ENCODE results near the gene NMT2.

The NMT2 gene

DNA sequence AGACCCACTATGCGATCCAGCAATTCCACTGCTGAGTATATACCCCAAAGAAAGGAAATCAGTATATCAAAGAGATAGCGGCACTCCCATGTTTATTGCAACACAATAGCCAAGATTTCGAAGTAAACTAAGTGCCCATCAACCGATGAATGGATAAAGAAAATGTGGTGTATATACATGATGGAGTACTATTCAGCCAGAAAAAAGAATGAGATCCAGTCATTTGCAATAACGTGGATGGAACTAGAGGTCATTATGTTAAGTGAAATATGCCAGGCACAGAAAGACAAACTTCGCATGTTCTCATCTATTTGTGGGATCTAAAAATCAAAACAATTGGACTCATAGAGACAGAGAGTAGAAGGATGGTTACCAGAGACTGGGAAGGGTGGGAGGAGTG lies 7.1 kb upstream of the NMT2 start:
- no peak for DNase-seq (ENCODE audit: insufficient read length)
- no peak for FAIRE-seq

DNA sequence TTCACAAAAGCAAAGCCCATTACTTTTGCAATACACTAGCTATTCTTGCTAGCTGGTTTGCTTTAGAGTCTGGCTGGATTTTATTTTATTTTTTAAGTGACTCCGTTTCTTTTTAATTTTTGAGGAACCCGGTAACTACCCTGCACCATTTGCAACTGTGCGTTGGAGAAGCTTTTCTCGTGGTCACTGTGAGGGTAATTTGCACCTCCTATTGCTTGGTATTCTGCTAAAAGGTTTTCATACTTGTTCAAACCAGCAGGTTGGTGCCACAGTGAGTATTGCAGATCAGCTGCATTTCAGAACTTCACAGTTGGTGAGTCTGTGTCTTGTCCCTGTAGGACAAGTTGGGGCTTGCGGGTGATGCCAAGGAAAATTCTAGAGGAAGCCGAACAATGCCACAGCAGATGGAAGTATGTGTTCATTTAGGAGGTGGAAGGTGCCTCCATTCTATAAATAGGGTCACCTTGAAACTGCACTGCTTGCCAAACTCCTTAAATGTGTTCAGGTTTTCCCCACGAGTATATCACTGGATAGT lies 3.9 kb upstream of the NMT2 start:
- no peak for TF ChIP-seq TAF1 (IDR thresholded peaks at IDR 0.05; ENCODE audit: borderline replicate concordance, low read depth, low read length)
- no peak for TF ChIP-seq POLR2AphosphoS5 (IDR thresholded peaks at IDR 0.05; ENCODE audit: low read depth, low read length)
- no peak for TF ChIP-seq POLR2A (IDR thresholded peaks at IDR 0.05; ENCODE audit: low read depth, low read length)
- DNase-seq (ENCODE audit: insufficient read length) (no peak), FAIRE-seq (no peak)

More for the DNA sequence above, 7.1 kb upstream of the NMT2 start:
- no peak for TF ChIP-seq POLR2A (IDR thresholded peaks at IDR 0.05; ENCODE audit: low read depth, low read length)
- TF ChIP-seq POLR2AphosphoS5 (IDR thresholded peaks at IDR 0.05; ENCODE audit: low read depth, low read length) = no peak
- no peak for TF ChIP-seq TAF1 (IDR thresholded peaks at IDR 0.05; ENCODE audit: borderline replicate concordance, low read depth, low read length)

DNA sequence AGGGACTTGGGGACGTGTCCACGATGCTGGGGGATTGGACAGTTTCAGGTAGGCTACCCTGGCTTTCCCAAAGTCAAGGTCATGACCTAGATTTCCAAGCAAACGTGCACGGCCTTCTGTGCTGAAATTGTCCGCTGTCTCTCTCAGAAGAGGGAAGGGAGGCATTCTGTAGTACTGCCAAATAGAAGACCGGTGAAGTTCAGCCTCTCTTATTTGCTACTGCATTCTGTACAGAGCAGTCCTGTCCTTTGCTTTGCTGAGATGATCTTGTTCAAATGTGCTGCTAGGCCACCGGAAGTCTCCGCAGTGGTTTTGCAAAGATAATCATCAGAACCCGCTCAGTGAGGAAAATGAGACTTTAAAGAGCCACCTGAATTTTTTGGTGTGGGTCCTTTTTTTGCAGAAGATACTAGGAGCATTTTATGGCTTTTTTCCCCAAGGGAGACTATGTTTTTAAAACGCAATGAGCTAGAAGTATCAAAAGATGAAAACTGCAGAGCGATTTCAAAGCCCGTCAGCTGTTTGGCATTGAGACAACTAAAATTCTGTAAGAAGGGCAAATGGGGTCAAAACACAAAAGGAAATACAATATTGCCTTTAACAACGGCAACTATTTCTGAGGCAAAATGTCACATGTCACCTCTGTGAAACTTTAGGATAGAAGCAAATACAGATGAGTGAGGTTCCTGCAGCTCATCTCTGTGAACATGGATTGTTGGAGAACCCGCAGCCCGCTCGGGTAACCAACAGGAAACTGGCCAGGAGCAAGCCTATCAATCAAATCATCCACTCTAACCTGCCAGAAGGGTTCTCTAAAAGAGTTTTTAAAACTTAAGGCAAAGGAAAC lies 1.3 kb upstream of the NMT2 start:
- no peak for FAIRE-seq
- no peak for TF ChIP-seq POLR2A (IDR thresholded peaks at IDR 0.05; ENCODE audit: low read depth, low read length)
- TF ChIP-seq POLR2AphosphoS5 (IDR thresholded peaks at IDR 0.05; ENCODE audit: low read depth, low read length) = no peak
- TF ChIP-seq TAF1 (IDR thresholded peaks at IDR 0.05; ENCODE audit: borderline replicate concordance, low read depth, low read length) = no peak
- no peak for DNase-seq (ENCODE audit: insufficient read length)

DNA sequence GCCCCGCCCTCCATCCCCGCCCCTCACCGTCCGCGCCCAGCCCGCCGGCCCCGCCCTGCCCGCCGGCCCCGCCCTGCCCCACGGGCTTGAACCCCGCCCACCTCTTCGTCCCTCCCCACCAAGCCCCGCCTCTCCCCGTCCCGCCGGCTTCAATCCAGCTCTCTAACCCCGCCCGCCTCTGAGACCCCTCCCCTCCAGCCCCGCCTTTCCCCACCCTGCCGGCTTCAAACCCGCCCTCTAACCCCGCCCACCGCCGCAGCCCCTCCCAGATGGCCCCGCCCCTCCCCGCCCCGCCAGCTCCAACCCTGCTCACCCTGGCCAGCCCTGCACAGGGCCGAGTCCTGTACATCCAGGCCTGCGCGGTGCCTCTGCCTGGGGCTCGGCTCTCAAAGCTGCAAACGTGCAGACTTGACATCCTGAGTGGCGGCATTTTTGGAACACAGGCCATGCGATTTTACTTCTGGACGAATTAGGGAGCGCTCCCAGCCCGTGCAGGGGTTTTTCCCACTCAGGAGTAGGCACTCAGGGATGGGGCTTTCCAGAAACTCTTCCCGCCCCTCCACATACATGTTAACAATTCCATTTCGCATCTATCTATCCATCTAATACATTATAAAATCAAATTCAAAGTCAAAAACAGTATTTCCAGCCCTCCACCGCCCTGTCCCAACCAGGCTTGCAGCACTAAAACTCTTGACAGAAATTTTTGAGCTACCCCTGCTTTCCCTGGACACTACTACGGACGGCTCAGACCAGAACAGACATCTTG lies 477 bp upstream of the NMT2 start:
- TF ChIP-seq POLR2AphosphoS5 (IDR thresholded peaks at IDR 0.05; ENCODE audit: low read depth, low read length) (no peak), POLR2A (IDR thresholded peaks at IDR 0.05; ENCODE audit: low read depth, low read length) (no peak), TAF1 (IDR thresholded peaks at IDR 0.05; ENCODE audit: borderline replicate concordance, low read depth, low read length) (no peak)
- peak; percentile 84 for DNase-seq (ENCODE audit: insufficient read length)
- FAIRE-seq = peak; percentile 94

DNA sequence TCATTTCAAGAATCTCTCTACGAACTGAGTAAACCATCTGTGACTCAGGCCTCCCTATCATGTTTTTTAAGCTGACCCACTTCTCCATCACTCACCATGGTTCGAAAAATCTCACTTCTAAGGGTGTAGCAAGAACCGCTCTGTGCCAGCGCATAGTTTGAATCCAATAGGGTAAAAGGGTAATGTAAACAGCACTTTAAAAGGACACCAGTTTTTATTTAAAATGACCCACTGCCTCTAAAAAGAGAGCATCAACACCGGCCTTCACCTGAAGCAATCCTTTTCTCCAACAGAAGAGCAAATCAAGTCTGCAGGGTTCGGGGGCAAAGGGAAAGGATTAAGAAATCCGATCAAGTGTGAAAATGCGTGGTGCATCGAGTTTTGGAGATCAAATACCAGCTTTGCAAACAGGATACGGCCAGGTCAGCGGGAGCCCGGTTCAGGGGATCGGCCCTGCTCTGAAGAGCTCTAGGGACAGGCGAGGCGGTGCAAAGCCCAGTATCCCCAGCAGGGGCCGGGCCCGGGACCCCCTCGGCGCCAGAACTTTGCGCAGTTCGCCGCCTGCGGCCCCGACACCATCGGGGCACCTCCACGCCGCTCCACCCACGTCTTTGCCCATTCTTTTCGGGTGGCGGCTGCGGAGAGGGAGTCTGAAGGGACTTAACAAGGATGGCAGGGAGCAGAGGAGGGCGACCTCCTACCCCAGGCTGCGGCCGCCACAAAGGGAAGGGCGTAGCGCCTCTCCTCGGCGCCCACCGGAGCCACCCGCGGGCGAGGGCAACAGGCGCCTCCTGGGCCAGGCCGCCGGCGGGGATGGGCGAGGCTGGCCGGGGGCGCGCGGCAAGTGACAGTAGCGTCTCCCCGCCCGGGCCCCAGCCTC lies 842 bp downstream of the NMT2 start:
- DNase-seq (ENCODE audit: insufficient read length) (peak; percentile 34), FAIRE-seq (peak; percentile 75)
- TF ChIP-seq POLR2AphosphoS5 (IDR thresholded peaks at IDR 0.05; ENCODE audit: low read depth, low read length) (no peak), TAF1 (IDR thresholded peaks at IDR 0.05; ENCODE audit: borderline replicate concordance, low read depth, low read length) (no peak), POLR2A (IDR thresholded peaks at IDR 0.05; ENCODE audit: low read depth, low read length) (no peak)

DNA sequence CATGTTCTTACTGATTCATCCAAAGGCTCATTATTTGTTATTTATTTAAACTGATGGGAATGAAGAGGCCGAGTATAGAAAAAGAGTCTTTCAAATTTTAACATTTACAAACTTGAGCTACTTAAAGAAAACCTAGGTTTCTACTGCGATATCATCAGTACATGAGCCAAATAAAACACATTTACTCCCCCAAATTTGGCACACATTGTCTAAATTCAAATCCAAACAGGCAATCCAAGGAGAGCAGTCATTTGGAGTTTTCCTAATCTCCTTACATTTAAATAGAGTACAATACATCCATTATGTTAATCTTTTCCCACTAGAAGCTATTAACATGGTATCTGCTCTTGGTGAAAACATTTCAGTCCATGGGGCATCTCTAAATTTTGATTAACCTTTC lies 2.2 kb downstream of the NMT2 start:
- TF ChIP-seq POLR2AphosphoS5 (IDR thresholded peaks at IDR 0.05; ENCODE audit: low read depth, low read length) (no peak), POLR2A (IDR thresholded peaks at IDR 0.05; ENCODE audit: low read depth, low read length) (no peak), TAF1 (IDR thresholded peaks at IDR 0.05; ENCODE audit: borderline replicate concordance, low read depth, low read length) (no peak)
- FAIRE-seq (no peak), DNase-seq (ENCODE audit: insufficient read length) (no peak)

DNA sequence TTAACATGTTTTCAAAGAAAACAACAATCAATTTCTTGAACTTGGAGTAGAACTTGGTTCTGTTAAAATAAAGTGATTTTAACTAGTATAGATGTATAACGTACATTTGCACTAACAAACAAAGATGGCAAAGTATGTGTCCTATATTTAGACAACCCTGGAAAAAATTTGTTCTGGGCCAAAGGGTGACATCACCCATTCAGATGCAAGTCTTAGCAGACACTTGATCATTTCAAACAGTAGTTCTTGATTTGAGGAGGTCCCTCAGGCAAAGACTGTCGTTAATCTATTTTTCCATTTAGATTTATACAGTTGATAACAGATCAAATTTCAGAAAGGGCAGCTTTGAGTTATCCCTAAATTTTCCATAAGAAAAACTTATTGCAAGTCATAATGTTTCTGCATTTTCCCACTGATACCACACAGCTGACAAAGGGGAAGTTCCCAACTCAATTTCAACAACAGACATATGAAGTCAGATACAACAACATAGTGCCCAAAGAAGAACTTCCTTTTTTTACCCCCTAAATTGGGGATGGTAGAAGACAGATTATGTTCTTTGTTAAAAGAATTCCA lies 5.2 kb downstream of the NMT2 start:
- DNase-seq (ENCODE audit: insufficient read length) (no peak), FAIRE-seq (no peak)
- TF ChIP-seq POLR2A (IDR thresholded peaks at IDR 0.05; ENCODE audit: low read depth, low read length) (no peak), TAF1 (IDR thresholded peaks at IDR 0.05; ENCODE audit: borderline replicate concordance, low read depth, low read length) (no peak), POLR2AphosphoS5 (IDR thresholded peaks at IDR 0.05; ENCODE audit: low read depth, low read length) (no peak)

DNA sequence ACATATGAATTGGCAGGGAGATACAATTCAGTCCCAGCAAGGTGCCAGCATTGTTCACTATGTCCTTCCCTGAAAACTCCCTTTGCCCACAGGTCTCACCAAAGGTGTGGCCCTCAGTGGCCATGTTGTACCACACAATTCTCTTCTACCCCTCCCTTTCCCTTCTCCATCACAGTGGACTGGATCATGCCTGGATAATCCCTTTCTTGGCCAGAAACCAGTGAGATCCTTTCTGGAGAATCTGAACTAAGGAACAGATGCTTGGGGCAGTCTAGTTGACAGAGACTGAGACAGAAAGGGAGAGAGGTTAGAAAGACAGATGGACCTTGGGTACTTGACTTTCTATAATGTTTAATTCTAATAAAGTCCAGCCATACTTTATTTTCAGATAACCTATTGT lies 9.5 kb downstream of the NMT2 start:
- no peak for FAIRE-seq
- TF ChIP-seq POLR2AphosphoS5 (IDR thresholded peaks at IDR 0.05; ENCODE audit: low read depth, low read length) = no peak
- TF ChIP-seq POLR2A (IDR thresholded peaks at IDR 0.05; ENCODE audit: low read depth, low read length) = no peak
- no peak for TF ChIP-seq TAF1 (IDR thresholded peaks at IDR 0.05; ENCODE audit: borderline replicate concordance, low read depth, low read length)
- no peak for DNase-seq (ENCODE audit: insufficient read length)

DNA sequence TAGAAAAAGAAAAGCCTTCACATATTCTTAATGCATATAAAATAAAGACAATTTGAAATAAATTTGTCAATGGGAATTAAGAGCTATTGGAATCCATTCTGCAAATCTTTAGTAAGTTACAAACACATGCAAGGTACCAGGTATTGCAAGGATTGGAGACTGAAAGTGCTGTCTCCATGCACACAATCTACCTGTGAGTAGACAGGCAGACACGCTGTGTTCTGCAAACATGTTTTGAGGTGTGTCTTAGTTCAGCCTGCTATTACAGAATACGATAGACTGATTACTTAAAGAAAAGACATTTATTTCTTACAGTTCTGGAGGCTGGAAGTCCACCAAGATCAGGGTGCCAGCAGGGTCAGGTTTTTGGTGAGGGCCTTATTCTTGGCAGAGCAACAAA lies 10.0 kb downstream of the NMT2 start:
- DNase-seq (ENCODE audit: insufficient read length) = no peak
- no peak for TF ChIP-seq TAF1 (IDR thresholded peaks at IDR 0.05; ENCODE audit: borderline replicate concordance, low read depth, low read length)
- no peak for TF ChIP-seq POLR2A (IDR thresholded peaks at IDR 0.05; ENCODE audit: low read depth, low read length)
- TF ChIP-seq POLR2AphosphoS5 (IDR thresholded peaks at IDR 0.05; ENCODE audit: low read depth, low read length) = no peak
- no peak for FAIRE-seq

DNA sequence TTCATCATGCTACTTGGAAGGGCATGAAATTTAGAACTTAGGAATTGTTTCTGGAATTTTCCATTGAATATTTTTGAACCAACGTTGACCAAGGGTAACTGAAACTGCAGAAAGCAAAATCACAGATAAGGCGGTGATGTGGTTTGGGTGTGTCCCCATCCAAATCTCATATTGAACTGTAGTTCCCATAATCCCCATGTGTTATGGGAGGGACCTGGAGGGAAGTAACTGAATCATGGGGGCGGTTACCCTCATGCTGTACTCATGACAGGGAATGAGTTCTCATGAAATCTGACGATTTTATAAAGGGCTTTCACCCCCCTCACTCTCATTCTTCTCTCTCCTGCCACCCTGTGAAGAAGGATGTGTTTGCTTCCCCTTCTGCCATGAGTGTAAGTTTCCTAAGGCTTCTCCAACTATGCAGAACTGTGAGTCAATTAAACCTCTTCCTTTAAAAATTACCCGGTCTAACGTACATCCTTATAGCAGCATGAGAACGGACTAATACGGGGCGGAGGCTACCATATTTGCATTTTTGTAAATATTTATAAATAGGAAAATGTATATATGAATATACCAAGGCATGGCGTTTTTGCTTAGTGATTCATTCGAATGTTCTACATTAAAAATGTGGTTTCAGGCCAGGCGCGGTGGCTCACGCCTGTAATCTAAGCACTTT lies 12.4 kb downstream of the NMT2 start:
- TF ChIP-seq POLR2A (IDR thresholded peaks at IDR 0.05; ENCODE audit: low read depth, low read length) (no peak), POLR2AphosphoS5 (IDR thresholded peaks at IDR 0.05; ENCODE audit: low read depth, low read length) (no peak), TAF1 (IDR thresholded peaks at IDR 0.05; ENCODE audit: borderline replicate concordance, low read depth, low read length) (no peak)
- DNase-seq (ENCODE audit: insufficient read length) = no peak
- no peak for FAIRE-seq
